ENCODE measurements around the gene UST. TPM values are rescaled to one million over a fixed set of nuclear protein-coding genes. Genes with fewer than 3 reads are reported as not detected.
"Not testable (repeated sequence)": the region's sequence is repeated elsewhere in the genome, so short reads cannot be mapped to it uniquely, and the experiment has no call there.

UST gene
- total RNA-seq, 1 donor from 2014 or later: 9.7 TPM

DNA sequence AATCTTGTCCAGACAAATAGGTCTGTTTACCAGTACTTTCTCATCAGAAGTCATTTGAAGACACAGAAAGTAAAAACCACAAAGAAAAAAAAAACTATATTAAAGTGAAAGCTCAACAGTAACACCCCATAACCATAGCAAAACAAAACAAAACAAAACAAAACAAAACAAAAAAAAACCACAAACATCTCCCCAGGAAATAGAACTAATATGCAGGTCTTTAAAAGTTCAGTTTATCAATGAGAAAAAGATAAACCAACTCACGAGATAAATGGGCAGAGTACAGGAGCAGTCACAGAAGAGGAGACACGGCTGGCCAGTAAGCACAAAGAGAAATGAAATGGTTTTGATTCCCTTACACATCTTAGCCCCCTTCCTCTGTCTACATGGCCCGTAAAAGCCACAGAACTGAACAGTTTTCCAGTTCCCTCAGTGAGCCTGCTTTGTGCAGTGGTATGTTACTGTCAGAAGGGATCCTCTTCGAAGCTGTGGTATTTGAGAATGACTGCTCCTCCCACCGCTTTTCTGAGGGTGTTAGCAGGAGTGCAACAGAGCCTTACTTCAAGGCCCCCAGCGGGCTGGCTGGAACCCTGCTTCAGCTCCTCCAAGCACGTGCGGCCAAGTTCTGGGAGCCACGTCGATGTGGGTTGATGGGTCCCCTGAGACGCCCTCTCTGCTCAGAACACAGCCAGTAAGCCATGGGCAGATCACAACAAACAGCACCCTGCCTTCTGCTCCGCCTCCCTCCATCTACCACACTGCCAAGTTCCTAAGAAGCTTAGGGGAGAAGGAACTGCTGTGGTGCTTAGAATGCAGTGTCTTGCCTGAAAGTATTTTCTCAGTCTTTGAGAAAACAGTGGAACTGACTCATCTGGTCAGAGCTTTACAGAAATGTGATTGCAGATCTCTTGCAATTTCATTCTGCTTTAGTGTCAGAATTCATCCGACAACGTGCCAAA lies 14.0 kb downstream of the UST start:
- peaks cover 5% of the 10 kb centered on the region for H3K36me3 Mint-ChIP-seq
- TF ChIP-seq CTCF (conservative IDR thresholded peaks at IDR 0.05): no peak
- DNase-seq (ENCODE audit: extremely low spot score, unreplicated experiment): no peak
- no peaks in the 10 kb centered on the region for H3K27me3 Mint-ChIP-seq
- peaks cover 24% of the 10 kb centered on the region for H3K4me1 Mint-ChIP-seq (ENCODE audit: unreplicated experiment)
- H3K27ac Mint-ChIP-seq: peak overlapping the region; percentile 33
- H3K9me3 Mint-ChIP-seq: no peaks in the 10 kb centered on the region
- peak overlapping the region; percentile 14 for H3K4me3 Mint-ChIP-seq

DNA sequence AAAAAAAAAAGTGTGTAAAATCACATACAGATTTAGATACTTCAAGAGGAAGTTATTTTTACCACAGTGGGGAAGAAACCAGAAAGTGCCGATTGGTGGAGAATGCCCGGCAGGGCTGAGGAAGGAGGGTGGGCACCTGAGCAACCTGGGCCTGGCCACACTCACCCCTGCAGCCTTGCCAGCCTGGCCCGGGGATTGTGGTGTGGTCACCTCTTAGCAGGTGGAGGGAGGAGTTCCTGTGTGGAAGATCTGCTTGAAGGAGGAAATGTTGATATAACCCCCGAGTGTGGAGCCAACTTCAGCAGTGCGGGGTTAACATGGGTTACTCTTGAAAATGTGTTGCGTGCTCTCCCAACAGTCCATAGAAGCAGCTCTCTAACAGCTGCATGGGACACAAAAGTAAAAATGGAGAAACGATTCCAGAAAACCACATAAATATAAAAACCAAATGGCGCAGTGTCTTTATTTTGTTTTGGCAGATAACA lies 14.7 kb downstream of the UST start:
- no peak for DNase-seq (ENCODE audit: extremely low spot score, unreplicated experiment)
- no peak for TF ChIP-seq CTCF (conservative IDR thresholded peaks at IDR 0.05)
- peak overlapping the region; percentile 24 for H3K27ac Mint-ChIP-seq
- no peaks in the 10 kb centered on the region for H3K9me3 Mint-ChIP-seq
- no peak overlapping the region for H3K4me3 Mint-ChIP-seq
- peaks cover 5% of the 10 kb centered on the region for H3K36me3 Mint-ChIP-seq
- H3K27me3 Mint-ChIP-seq: no peaks in the 10 kb centered on the region
- peaks cover 24% of the 10 kb centered on the region for H3K4me1 Mint-ChIP-seq (ENCODE audit: unreplicated experiment)

- no peak for TF ChIP-seq CTCF (conservative IDR thresholded peaks at IDR 0.05)
- H3K27ac Mint-ChIP-seq: no peak overlapping the region
- H3K36me3 Mint-ChIP-seq: peaks cover 5% of the 10 kb centered on the region
- H3K27me3 Mint-ChIP-seq: no peaks in the 10 kb centered on the region
- H3K4me3 Mint-ChIP-seq: no peak overlapping the region
- H3K9me3 Mint-ChIP-seq: no peaks in the 10 kb centered on the region
- peaks cover 24% of the 10 kb centered on the region for H3K4me1 Mint-ChIP-seq (ENCODE audit: unreplicated experiment)
- DNase-seq (ENCODE audit: extremely low spot score, unreplicated experiment): no peak
Observed at GRCh38 chr6:148762231-148762630, 15.4 kb downstream of the UST start.

- not testable (repeated sequence) for H3K36me3 Mint-ChIP-seq; H3K4me3 Mint-ChIP-seq; DNase-seq (ENCODE audit: extremely low spot score, unreplicated experiment); H3K9me3 Mint-ChIP-seq; H3K27ac Mint-ChIP-seq; H3K27me3 Mint-ChIP-seq
- peaks cover 19% of the 10 kb centered on the region for H3K4me1 Mint-ChIP-seq (ENCODE audit: unreplicated experiment)
Observed at GRCh38 chr6:148764259-148765020, 17.6 kb downstream of the UST start.

GRCh38 chr6:148765898-148766808 lies 19.3 kb downstream of the UST start:
- H3K4me3 Mint-ChIP-seq: no peak overlapping the region
- DNase-seq (ENCODE audit: extremely low spot score, unreplicated experiment): no peak
- H3K36me3 Mint-ChIP-seq: peaks cover 5% of the 10 kb centered on the region
- TF ChIP-seq CTCF (conservative IDR thresholded peaks at IDR 0.05): no peak
- H3K27me3 Mint-ChIP-seq: no peaks in the 10 kb centered on the region
- no peak overlapping the region for H3K27ac Mint-ChIP-seq
- H3K9me3 Mint-ChIP-seq: no peaks in the 10 kb centered on the region
- peaks cover 17% of the 10 kb centered on the region for H3K4me1 Mint-ChIP-seq (ENCODE audit: unreplicated experiment)
